ENCODE data around the gene MRGPRD. TPM values are rescaled to one million over a fixed set of nuclear protein-coding genes. Genes with fewer than 3 reads are reported as not detected.

MRGPRD gene
- total RNA-seq, 1 experiment from 2014 or later, result not detected

DNA sequence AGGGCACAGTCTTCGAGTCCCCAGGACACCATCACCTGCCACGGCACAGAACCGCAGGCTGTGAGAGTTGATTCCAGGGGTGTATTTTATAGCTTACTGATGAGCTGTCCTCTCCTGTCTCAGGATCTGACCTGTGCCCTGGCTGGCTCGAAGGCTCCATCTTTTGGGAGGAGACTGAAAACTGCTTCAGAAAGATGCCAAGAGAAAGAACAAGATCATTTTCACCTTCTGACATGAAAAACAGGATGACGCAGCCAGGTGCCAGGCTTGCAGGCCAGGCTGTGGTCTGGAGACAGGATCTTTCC, 2.2 kb downstream of the MRGPRD start (continued):
- TF ChIP-seq E2F5 (CRISPR knock-in tag; IDR thresholded peaks at IDR 0.05), result no peak
- TF ChIP-seq, protein P1, sequence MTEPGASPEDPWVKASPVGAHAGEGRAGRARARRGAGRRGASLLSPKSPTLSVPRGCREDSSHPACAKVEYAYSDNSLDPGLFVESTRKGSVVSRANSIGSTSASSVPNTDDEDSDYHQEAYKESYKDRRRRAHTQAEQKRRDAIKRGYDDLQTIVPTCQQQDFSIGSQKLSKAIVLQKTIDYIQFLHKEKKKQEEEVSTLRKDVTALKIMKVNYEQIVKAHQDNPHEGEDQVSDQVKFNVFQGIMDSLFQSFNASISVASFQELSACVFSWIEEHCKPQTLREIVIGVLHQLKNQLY (CRISPR knock-in tag; IDR thresholded peaks at IDR 0.05), result no peak
- TF ChIP-seq ZNF416 (CRISPR knock-in tag; IDR thresholded peaks at IDR 0.05), result no peak
- TF ChIP-seq, protein P2, sequence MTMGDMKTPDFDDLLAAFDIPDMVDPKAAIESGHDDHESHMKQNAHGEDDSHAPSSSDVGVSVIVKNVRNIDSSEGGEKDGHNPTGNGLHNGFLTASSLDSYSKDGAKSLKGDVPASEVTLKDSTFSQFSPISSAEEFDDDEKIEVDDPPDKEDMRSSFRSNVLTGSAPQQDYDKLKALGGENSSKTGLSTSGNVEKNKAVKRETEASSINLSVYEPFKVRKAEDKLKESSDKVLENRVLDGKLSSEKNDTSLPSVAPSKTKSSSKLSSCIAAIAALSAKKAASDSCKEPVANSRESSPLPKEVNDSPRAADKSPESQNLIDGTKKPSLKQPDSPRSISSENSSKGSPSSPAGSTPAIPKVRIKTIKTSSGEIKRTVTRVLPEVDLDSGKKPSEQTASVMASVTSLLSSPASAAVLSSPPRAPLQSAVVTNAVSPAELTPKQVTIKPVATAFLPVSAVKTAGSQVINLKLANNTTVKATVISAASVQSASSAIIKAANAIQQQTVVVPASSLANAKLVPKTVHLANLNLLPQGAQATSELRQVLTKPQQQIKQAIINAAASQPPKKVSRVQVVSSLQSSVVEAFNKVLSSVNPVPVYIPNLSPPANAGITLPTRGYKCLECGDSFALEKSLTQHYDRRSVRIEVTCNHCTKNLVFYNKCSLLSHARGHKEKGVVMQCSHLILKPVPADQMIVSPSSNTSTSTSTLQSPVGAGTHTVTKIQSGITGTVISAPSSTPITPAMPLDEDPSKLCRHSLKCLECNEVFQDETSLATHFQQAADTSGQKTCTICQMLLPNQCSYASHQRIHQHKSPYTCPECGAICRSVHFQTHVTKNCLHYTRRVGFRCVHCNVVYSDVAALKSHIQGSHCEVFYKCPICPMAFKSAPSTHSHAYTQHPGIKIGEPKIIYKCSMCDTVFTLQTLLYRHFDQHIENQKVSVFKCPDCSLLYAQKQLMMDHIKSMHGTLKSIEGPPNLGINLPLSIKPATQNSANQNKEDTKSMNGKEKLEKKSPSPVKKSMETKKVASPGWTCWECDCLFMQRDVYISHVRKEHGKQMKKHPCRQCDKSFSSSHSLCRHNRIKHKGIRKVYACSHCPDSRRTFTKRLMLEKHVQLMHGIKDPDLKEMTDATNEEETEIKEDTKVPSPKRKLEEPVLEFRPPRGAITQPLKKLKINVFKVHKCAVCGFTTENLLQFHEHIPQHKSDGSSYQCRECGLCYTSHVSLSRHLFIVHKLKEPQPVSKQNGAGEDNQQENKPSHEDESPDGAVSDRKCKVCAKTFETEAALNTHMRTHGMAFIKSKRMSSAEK (CRISPR knock-in tag; IDR thresholded peaks at IDR 0.05; ENCODE audit: borderline replicate concordance), result no peak
- TF ChIP-seq ELF4 (CRISPR knock-in tag; IDR thresholded peaks at IDR 0.05; ENCODE audit: low read depth), result no peak

GRCh38 chr11:68977781-68978625, 2.8 kb downstream of the MRGPRD start:
- Mint-ChIP-seq H3K4me1 (peaks cover 10% of the 10 kb centered on the region), H3K4me3 (no peak overlapping the region), H3K36me3 (peaks cover 6% of the 10 kb centered on the region), H3K9me3 (peaks cover 25% of the 10 kb centered on the region), H3K27me3 (ENCODE audit: low read depth) (no peaks in the 10 kb centered on the region; the same call in 1 of the 2 replicates), H3K27ac (no peak overlapping the region)
- POLR2A ChIA-PET, result no interaction called here
- CTCF ChIA-PET, result interaction anchor here (1.0 kb wide), 1 partner anchor 27 kb away, joined by 3 read pairs; no protein-coding TSS in a partner anchor
- no peak for ATAC-seq
- TF ChIP-seq, protein P3, sequence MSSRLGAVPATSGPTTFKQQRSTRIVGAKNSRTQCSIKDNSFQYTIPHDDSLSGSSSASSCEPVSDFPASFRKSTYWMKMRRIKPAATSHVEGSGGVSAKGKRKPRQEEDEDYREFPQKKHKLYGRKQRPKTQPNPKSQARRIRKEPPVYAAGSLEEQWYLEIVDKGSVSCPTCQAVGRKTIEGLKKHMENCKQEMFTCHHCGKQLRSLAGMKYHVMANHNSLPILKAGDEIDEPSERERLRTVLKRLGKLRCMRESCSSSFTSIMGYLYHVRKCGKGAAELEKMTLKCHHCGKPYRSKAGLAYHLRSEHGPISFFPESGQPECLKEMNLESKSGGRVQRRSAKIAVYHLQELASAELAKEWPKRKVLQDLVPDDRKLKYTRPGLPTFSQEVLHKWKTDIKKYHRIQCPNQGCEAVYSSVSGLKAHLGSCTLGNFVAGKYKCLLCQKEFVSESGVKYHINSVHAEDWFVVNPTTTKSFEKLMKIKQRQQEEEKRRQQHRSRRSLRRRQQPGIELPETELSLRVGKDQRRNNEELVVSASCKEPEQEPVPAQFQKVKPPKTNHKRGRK (CRISPR knock-in tag; IDR thresholded peaks at IDR 0.05; ENCODE audit: borderline replicate concordance), result no peak
- TF ChIP-seq ZNF263 (CRISPR knock-in tag; IDR thresholded peaks at IDR 0.05; ENCODE audit: low read depth), result no peak
- TF ChIP-seq ZNF671 (CRISPR knock-in tag; IDR thresholded peaks at IDR 0.05), result no peak
- no peak for TF ChIP-seq ELF4 (CRISPR knock-in tag; IDR thresholded peaks at IDR 0.05; ENCODE audit: low read depth)
- peak; percentile 3 for DNase-seq (ENCODE audit: low spot score)

- Mint-ChIP-seq H3K27me3 (ENCODE audit: low read depth) (no peaks in the 10 kb centered on the region; the same call in 1 of the 2 replicates), H3K36me3 (peaks cover 6% of the 10 kb centered on the region), H3K4me1 (peaks cover 10% of the 10 kb centered on the region), H3K9me3 (peaks cover 13% of the 10 kb centered on the region), H3K4me3 (no peak overlapping the region), H3K27ac (no peak overlapping the region)
- TF ChIP-seq NFYB (CRISPR knock-in tag; conservative IDR thresholded peaks at IDR 0.05; ENCODE audit: low read depth) (no peak), ZNF232 (CRISPR knock-in tag; IDR thresholded peaks at IDR 0.05) (no peak), ZNF416 (CRISPR knock-in tag; IDR thresholded peaks at IDR 0.05) (no peak), ERG (CRISPR knock-in tag; IDR thresholded peaks at IDR 0.05) (no peak), TCF7 (CRISPR knock-in tag; IDR thresholded peaks at IDR 0.05; ENCODE audit: low read depth) (no peak)
- TF ChIP-seq, protein P4, sequence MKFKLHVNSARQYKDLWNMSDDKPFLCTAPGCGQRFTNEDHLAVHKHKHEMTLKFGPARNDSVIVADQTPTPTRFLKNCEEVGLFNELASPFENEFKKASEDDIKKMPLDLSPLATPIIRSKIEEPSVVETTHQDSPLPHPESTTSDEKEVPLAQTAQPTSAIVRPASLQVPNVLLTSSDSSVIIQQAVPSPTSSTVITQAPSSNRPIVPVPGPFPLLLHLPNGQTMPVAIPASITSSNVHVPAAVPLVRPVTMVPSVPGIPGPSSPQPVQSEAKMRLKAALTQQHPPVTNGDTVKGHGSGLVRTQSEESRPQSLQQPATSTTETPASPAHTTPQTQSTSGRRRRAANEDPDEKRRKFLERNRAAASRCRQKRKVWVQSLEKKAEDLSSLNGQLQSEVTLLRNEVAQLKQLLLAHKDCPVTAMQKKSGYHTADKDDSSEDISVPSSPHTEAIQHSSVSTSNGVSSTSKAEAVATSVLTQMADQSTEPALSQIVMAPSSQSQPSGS (CRISPR knock-in tag; IDR thresholded peaks at IDR 0.05; ENCODE audit: borderline replicate concordance, low read depth), result no peak
- TF ChIP-seq, protein P5, sequence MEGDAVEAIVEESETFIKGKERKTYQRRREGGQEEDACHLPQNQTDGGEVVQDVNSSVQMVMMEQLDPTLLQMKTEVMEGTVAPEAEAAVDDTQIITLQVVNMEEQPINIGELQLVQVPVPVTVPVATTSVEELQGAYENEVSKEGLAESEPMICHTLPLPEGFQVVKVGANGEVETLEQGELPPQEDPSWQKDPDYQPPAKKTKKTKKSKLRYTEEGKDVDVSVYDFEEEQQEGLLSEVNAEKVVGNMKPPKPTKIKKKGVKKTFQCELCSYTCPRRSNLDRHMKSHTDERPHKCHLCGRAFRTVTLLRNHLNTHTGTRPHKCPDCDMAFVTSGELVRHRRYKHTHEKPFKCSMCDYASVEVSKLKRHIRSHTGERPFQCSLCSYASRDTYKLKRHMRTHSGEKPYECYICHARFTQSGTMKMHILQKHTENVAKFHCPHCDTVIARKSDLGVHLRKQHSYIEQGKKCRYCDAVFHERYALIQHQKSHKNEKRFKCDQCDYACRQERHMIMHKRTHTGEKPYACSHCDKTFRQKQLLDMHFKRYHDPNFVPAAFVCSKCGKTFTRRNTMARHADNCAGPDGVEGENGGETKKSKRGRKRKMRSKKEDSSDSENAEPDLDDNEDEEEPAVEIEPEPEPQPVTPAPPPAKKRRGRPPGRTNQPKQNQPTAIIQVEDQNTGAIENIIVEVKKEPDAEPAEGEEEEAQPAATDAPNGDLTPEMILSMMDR (IDR thresholded peaks at IDR 0.05), result no peak
- ChIA-PET POLR2A (no interaction called here), CTCF (no interaction called here)
- ATAC-seq (no peak), DNase-seq (ENCODE audit: low spot score) (peak; percentile 6)
Observed at GRCh38 chr11:68976563-68976962, 4.2 kb downstream of the MRGPRD start.

All from WTC11 (cell line).